Right lung (tissue), 5 donors: ENCODE data around the gene SLC13A4. TPM values are rescaled to one million over a fixed set of nuclear protein-coding genes. Genes with fewer than 3 reads are reported as not detected.

ENCODE experiments used
- polyA plus RNA-seq, 5 donors: library from polyadenylated mRNA; unstranded; fragments of 120-200 nt; gene quantifications; one replicate each; pipeline versions ENCODE4 v1.2.1 to v1.2.3, GENCODE V29; 2013; ENCODE audit warnings: inconsistent platforms in 1 of 5, low replicate concordance in 1 of 5; ENCODE audit not compliant: insufficient read length in 5 of 5, insufficient read depth in 1 of 5

SLC13A4 gene
- polyA plus RNA-seq, 5 donors, result 3.0 to 5.9 (median 4.9) TPM

Other genes with a start within 250 kb of the SLC13A4 start
- gene CNOT4, start 218.1 kb downstream of the SLC13A4 start, polyA plus RNA-seq, result 10 to 100 TPM; 27.5 to 36.6 (median 33.1) TPM
- gene NUP205, start 170.3 kb downstream of the SLC13A4 start, polyA plus RNA-seq, result 10 to 100 TPM; 66.7 to 81.1 (median 72.4) TPM
- gene STMP1, start 65.7 kb downstream of the SLC13A4 start, polyA plus RNA-seq, result 10 to 100 TPM; 65.9 to 77.7 (median 77.2) TPM
- under 1 TPM; 0.09 to 0.24 (median 0.21) TPM for gene FAM180A, start 20.6 kb upstream of the SLC13A4 start, polyA plus RNA-seq
- gene MTPN, start 249.2 kb upstream of the SLC13A4 start, polyA plus RNA-seq, result 100 to 1,000 TPM; 101 to 140 (median 118) TPM